PC-3 (cell line): ENCODE data around the gene TFDP2. TPM values are rescaled to one million over a fixed set of nuclear protein-coding genes. Genes with fewer than 3 reads are reported as not detected.

Source experiments
- ATAC-seq: fragments of 200-7000 bp; cut with Tn5 transposase; 2 replicates; pipeline ENCODE4 v1.9.1; 2020; ENCODE audit warnings: mild to moderate bottlenecking, moderate library complexity
- BruUV-seq: library from RNA; stranded (reverse); fragments of 400-500 nt; replicated peaks from 2 replicates; lab custom pipeline; 2021; lab: Mats Ljungman, UMichigan
- CTCF ChIA-PET: fragments of 300-600 bp; sonication (Branson Sonifier 250); formaldehyde crosslinking; loops from one replicate; lab custom pipeline; 2022; ENCODE audit warnings: antibody characterized with exemption; lab: Charles Lee
- POLR2A ChIA-PET: fragments of 300-600 bp; sonication (Branson Sonifier 250); formaldehyde crosslinking; loops from one replicate; lab custom pipeline; 2022; ENCODE audit warnings: antibody characterized with exemption; ENCODE audit not compliant: unreplicated experiment; lab: Charles Lee
- DNase-seq: peaks from one replicate; pipeline ENCODE4 v3.0.0-alpha.2; 2015
- H2AFZ ChIP-seq: fragments of 300-600 bp; sonication (generic); 2 replicates; pipeline ENCODE4 v1.6.0; 2016; ENCODE audit warnings: antibody characterized with exemption, low read length
- H3F3A ChIP-seq: fragments of 300-600 bp; sonication (generic); one replicate; pipeline ENCODE4 v1.6.0; 2017; ENCODE audit warnings: antibody characterized with exemption, low read length, control low read depth, mild to moderate bottlenecking; ENCODE audit not compliant: unreplicated experiment
- H3K27ac ChIP-seq: fragments of 300-600 bp; sonication (generic); 2 replicates; pipeline ENCODE4 v1.5.1; 2016; ENCODE audit warnings: mild to moderate bottlenecking, low read length
- H3K27me3 ChIP-seq: fragments of 300-600 bp; sonication (generic); 2 replicates; pipeline ENCODE4 v1.6.1; 2016; ENCODE audit warnings: low read length, mixed read lengths
- H3K36me3 ChIP-seq: fragments of 300-600 bp; sonication (generic); 2 replicates; pipeline ENCODE4 v1.6.1; 2016; ENCODE audit warnings: low read depth, mixed run types, low read length, mixed read lengths
- H3K4me1 ChIP-seq: fragments of 300-600 bp; sonication (generic); 2 replicates; pipeline ENCODE4 v1.5.1; 2016; ENCODE audit warnings: low read length; ENCODE audit not compliant: insufficient read depth
- H3K4me2 ChIP-seq: fragments of 300-600 bp; sonication (generic); 2 replicates; pipeline ENCODE4 v1.6.0; 2016; ENCODE audit warnings: low read length
- H3K4me3 ChIP-seq: fragments of 300-600 bp; sonication (generic); 2 replicates; pipeline ENCODE4 v1.5.1; 2016; ENCODE audit warnings: mild to moderate bottlenecking, low read length, mixed read lengths
- H3K79me2 ChIP-seq: fragments of 300-600 bp; sonication (generic); 2 replicates; pipeline ENCODE4 v1.6.1; 2017; ENCODE audit warnings: low read length, mixed read lengths
- H3K9ac ChIP-seq: fragments of 300-600 bp; sonication (generic); 2 replicates; pipeline ENCODE4 v1.6.0; 2016; ENCODE audit warnings: mild to moderate bottlenecking, low read length
- H3K9me2 ChIP-seq: fragments of 300-600 bp; sonication (generic); replicated peaks from 2 replicates; pipeline ENCODE4 v1.6.1; 2016; ENCODE audit warnings: mixed run types, low read length, mixed read lengths
- H3K9me3 ChIP-seq: fragments of 300-600 bp; sonication (generic); 2 replicates; pipeline ENCODE4 v1.6.1; 2016; ENCODE audit warnings: low read length, mixed read lengths
- H4K20me1 ChIP-seq: fragments of 300-600 bp; sonication (generic); 2 replicates; pipeline ENCODE4 v1.6.1; 2016; ENCODE audit warnings: low read length, mixed read lengths
- CTCF ChIP-seq: fragments of 300-600 bp; sonication (generic); conservative IDR thresholded peaks from 2 replicates; pipeline ENCODE4 v1.5.1; 2017; ENCODE audit warnings: antibody characterized with exemption, low read depth, mild to moderate bottlenecking, low read length
- EZH2 ChIP-seq: fragments of 300-600 bp; sonication (generic); IDR thresholded peaks from one replicate; pipeline ENCODE4 v1.6.1; 2017; ENCODE audit warnings: antibody characterized with exemption, mild to moderate bottlenecking, low read length; ENCODE audit not compliant: unreplicated experiment
- EZH2phosphoT487 ChIP-seq: fragments of 300-600 bp; sonication (generic); IDR thresholded peaks from 2 replicates; pipeline ENCODE4 v1.6.1; 2018; ENCODE audit warnings: mild to moderate bottlenecking, antibody characterized with exemption, low read length, borderline replicate concordance
- intact Hi-C: fragments of 100-400 bp; cut with micrococcal nuclease; formaldehyde crosslinking; loops from 2 replicates; pipeline ENCODE4 v1.9.0; 2023
- total RNA-seq: library from RNA; depleted of rRNA; stranded (reverse); fragments of >200 nt; gene quantifications from 2 replicates; pipeline ENCODE4 v1.2.3, GENCODE V29; 2014

TFDP2 gene
- total RNA-seq, 1 experiment from 2014 or later, result 37.9 TPM

GRCh38 chr3:142072816-142073215, 76.5 kb downstream of the TFDP2 start:
- ChIA-PET CTCF (no interaction called here), POLR2A (no interaction called here)
- BruUV-seq, result no TSS peak

GRCh38 chr3:142065932-142066331, 83.4 kb downstream of the TFDP2 start:
- no peaks in the 10 kb centered on the region for H3F3A ChIP-seq
- DNase-seq (no peak), ATAC-seq (no peak)
- H3K4me1 ChIP-seq, result no peaks in the 10 kb centered on the region
- TF ChIP-seq EZH2 (no peak), EZH2phosphoT487 (no peak), CTCF (no peak)
- H3K9me3 ChIP-seq, result no peaks in the 10 kb centered on the region
- H3K27ac ChIP-seq, result no peak overlapping the region
- CTCF ChIA-PET, result no interaction called here
- no peaks in the 10 kb centered on the region for H4K20me1 ChIP-seq
- no TSS peak for BruUV-seq
- no peak overlapping the region for H3K9ac ChIP-seq
- no peaks in the 10 kb centered on the region for H3K36me3 ChIP-seq
- H3K27me3 ChIP-seq, result no peaks in the 10 kb centered on the region
- no peak overlapping the region for H3K4me2 ChIP-seq
- H3K79me2 ChIP-seq, result no peaks in the 10 kb centered on the region
- POLR2A ChIA-PET, result no interaction called here
- H2AFZ ChIP-seq, result no peak overlapping the region
- intact Hi-C loops, result no loop called here
- H3K4me3 ChIP-seq, result no peak overlapping the region
- no peaks in the 10 kb centered on the region for H3K9me2 ChIP-seq

More at GRCh38 chr3:142072816-142073215, 76.5 kb downstream of the TFDP2 start:
- no peak for TF ChIP-seq EZH2
- no peak for TF ChIP-seq CTCF
- TF ChIP-seq EZH2phosphoT487, result no peak
- Histone ChIP-seq H3K79me2 (no peaks in the 10 kb centered on the region), H2AFZ (no peak overlapping the region), H3K9me2 (no peaks in the 10 kb centered on the region), H3F3A (no peaks in the 10 kb centered on the region), H3K27ac (no peak overlapping the region), H3K36me3 (no peaks in the 10 kb centered on the region), H3K9ac (no peak overlapping the region), H3K27me3 (no peaks in the 10 kb centered on the region), H3K4me2 (no peak overlapping the region), H3K4me3 (no peak overlapping the region), H3K9me3 (no peaks in the 10 kb centered on the region), H4K20me1 (no peaks in the 10 kb centered on the region), H3K4me1 (no peaks in the 10 kb centered on the region)
- DNase-seq (no peak), ATAC-seq (no peak)
- intact Hi-C loops, result no loop called here

- no TSS peak for BruUV-seq
These were observed 84.0 kb downstream of the TFDP2 start for GRCh38 chr3:142065344-142065743.

More at GRCh38 chr3:142065344-142065743, 84.0 kb downstream of the TFDP2 start:
- no peak for DNase-seq
- Histone ChIP-seq H3K4me1 (no peaks in the 10 kb centered on the region), H3K36me3 (no peaks in the 10 kb centered on the region), H3K4me2 (no peak overlapping the region), H3K9me2 (no peaks in the 10 kb centered on the region), H3K9me3 (no peaks in the 10 kb centered on the region), H3K9ac (no peak overlapping the region), H3K79me2 (no peaks in the 10 kb centered on the region), H3F3A (no peaks in the 10 kb centered on the region), H2AFZ (no peak overlapping the region), H4K20me1 (no peaks in the 10 kb centered on the region), H3K4me3 (no peak overlapping the region), H3K27ac (no peak overlapping the region), H3K27me3 (no peaks in the 10 kb centered on the region)
- POLR2A ChIA-PET, result no interaction called here
- ATAC-seq, result no peak
- CTCF ChIA-PET, result no interaction called here
- TF ChIP-seq EZH2 (no peak), CTCF (no peak), EZH2phosphoT487 (no peak)
- intact Hi-C loops, result no loop called here
